NCI-H146 (cell line): ENCODE data around the gene CRTC1.
"Not testable (repeated sequence)": the region's sequence is repeated elsewhere in the genome, so short reads cannot be mapped to it uniquely, and the experiment has no call there.

Experiments
- DNase-seq: peaks from one replicate; lab custom pipeline; 2025; lab: John Stamatoyannopoulos, UW

CRTC1 gene

GRCh38 chr19:18701250-18701608, 17.7 kb downstream of the CRTC1 start:
- no peak for DNase-seq

GRCh38 chr19:18704054-18704453, 20.6 kb downstream of the CRTC1 start:
- DNase-seq: no peak

GRCh38 chr19:18704971-18705370, 21.5 kb downstream of the CRTC1 start:
- no peak for DNase-seq

- DNase-seq: no peak
Measured at GRCh38 chr19:18708452-18709231, 25.2 kb downstream of the CRTC1 start.

GRCh38 chr19:18709546-18709945, 26.1 kb downstream of the CRTC1 start:
- no peak for DNase-seq

GRCh38 chr19:18710186-18710585, 26.7 kb downstream of the CRTC1 start:
- no peak for DNase-seq

GRCh38 chr19:18710996-18711751, 27.7 kb downstream of the CRTC1 start:
- DNase-seq: no peak

GRCh38 chr19:18711893-18712292, 28.4 kb downstream of the CRTC1 start:
- no peak for DNase-seq

GRCh38 chr19:18712981-18713380, 29.5 kb downstream of the CRTC1 start:
- no peak for DNase-seq

GRCh38 chr19:18713550-18714117, 30.2 kb downstream of the CRTC1 start:
- no peak for DNase-seq

- no peak for DNase-seq
Measured at GRCh38 chr19:18715416-18715815, 31.9 kb downstream of the CRTC1 start.

- no peak for DNase-seq
Measured at GRCh38 chr19:18716857-18717256, 33.4 kb downstream of the CRTC1 start.

- no peak for DNase-seq
Measured at GRCh38 chr19:18717601-18718000, 34.1 kb downstream of the CRTC1 start.

- DNase-seq: no peak
Measured at GRCh38 chr19:18718015-18718526, 34.6 kb downstream of the CRTC1 start.

GRCh38 chr19:18718846-18719458, 35.5 kb downstream of the CRTC1 start:
- no peak for DNase-seq

GRCh38 chr19:18719541-18719940, 36.1 kb downstream of the CRTC1 start:
- no peak for DNase-seq

- no peak for DNase-seq
Measured at GRCh38 chr19:18723871-18724377, 40.4 kb downstream of the CRTC1 start.

- no peak for DNase-seq
Measured at GRCh38 chr19:18725841-18726770, 42.6 kb downstream of the CRTC1 start.

- no peak for DNase-seq
Measured at GRCh38 chr19:18726846-18727245, 43.4 kb downstream of the CRTC1 start.

- DNase-seq: not testable (repeated sequence)
Measured at GRCh38 chr19:18727602-18728001, 44.1 kb downstream of the CRTC1 start.

GRCh38 chr19:18729933-18730530, 46.6 kb downstream of the CRTC1 start:
- no peak for DNase-seq
